IMR-90 (cell line): ENCODE results near the gene KLHL17. TPM values are rescaled to one million over a fixed set of nuclear protein-coding genes. Genes with fewer than 3 reads are reported as not detected.
"Not testable (repeated sequence)": the region's sequence is repeated elsewhere in the genome, so short reads cannot be mapped to it uniquely, and the experiment has no call there.

ENCODE experiments used
- ATAC-seq: fragments of 200-7000 bp; cut with Tn5 transposase; 2 replicates; pipeline ENCODE4 v1.9.1; 2020; ENCODE audit warnings: low read depth, mild to moderate bottlenecking, moderate library complexity
- BruUV-seq: library from RNA; stranded (reverse); fragments of 400-500 nt; replicated peaks from 2 replicates; lab custom pipeline; 2021; lab: Mats Ljungman, UMichigan
- CTCF ChIA-PET: fragments of 300-600 bp; formaldehyde crosslinking; extraction: SDS; loops from one replicate; lab custom pipeline; 2021; ENCODE audit warnings: antibody characterized with exemption; lab: Yijun Ruan, JAX
- POLR2A ChIA-PET: fragments of 300-600 bp; sonication (Branson Sonifier 250); formaldehyde crosslinking; loops from one replicate; lab custom pipeline; 2022; ENCODE audit warnings: antibody characterized with exemption; ENCODE audit not compliant: unreplicated experiment; lab: Charles Lee
- DNase-seq: peaks from one replicate; pipeline ENCODE4 v3.0.0; 2013
- H2AFZ ChIP-seq: replicated peaks from 2 replicates; pipeline ENCODE3; 2013; ENCODE audit warnings: low read length, mild to moderate bottlenecking; ENCODE audit not compliant: poor library complexity
- H2AK5ac ChIP-seq: 2 replicates; pipeline ENCODE4 v1.6.1; 2013; ENCODE audit warnings: low read depth, low read length, inconsistent platforms
- H2AK9ac ChIP-seq: replicated peaks from 2 replicates; pipeline ENCODE3; 2013; ENCODE audit warnings: mild to moderate bottlenecking, low read depth, low read length, moderate library complexity; ENCODE audit not compliant: poor library complexity
- H2BK120ac ChIP-seq: 2 replicates; pipeline ENCODE4 v1.6.1; 2013; ENCODE audit warnings: low read depth, low read length, inconsistent platforms
- H2BK15ac ChIP-seq: 3 replicates; pipeline ENCODE4 v1.6.1; 2013; ENCODE audit warnings: low read depth, low read length, inconsistent platforms
- H2BK20ac ChIP-seq: 2 replicates; pipeline ENCODE4 v1.6.1; 2013; ENCODE audit warnings: low read depth, mild to moderate bottlenecking, inconsistent platforms, low read length, moderate library complexity
- H2BK5ac ChIP-seq: 2 replicates; pipeline ENCODE4 v1.6.1; 2013; ENCODE audit warnings: mild to moderate bottlenecking, low read depth, low read length, inconsistent platforms; ENCODE audit not compliant: poor library complexity, severe bottlenecking
- H3K14ac ChIP-seq: replicated peaks from 2 replicates; pipeline ENCODE4 v1.6.1; 2013; ENCODE audit warnings: low read depth, low read length, inconsistent platforms
- H3K18ac ChIP-seq: 2 replicates; pipeline ENCODE4 v1.6.1; 2013; ENCODE audit warnings: low read depth, low read length, control low read depth
- H3K23ac ChIP-seq: 2 replicates; pipeline ENCODE4 v1.6.1; 2013; ENCODE audit warnings: low read depth, low read length, inconsistent platforms
- H3K27ac ChIP-seq: 2 replicates; pipeline ENCODE4 v1.5.1; 2013; ENCODE audit warnings: mild to moderate bottlenecking, control low read depth, low read length; ENCODE audit not compliant: insufficient read depth
- H3K27me3 ChIP-seq: 2 replicates; pipeline ENCODE4 v1.6.1; 2013; ENCODE audit warnings: low read length; ENCODE audit not compliant: control insufficient read depth, insufficient read depth
- H3K36me3 ChIP-seq: 2 replicates; pipeline ENCODE4 v1.6.1; 2013; ENCODE audit warnings: low read length, mixed read lengths; ENCODE audit not compliant: control insufficient read depth, insufficient read depth
- H3K4ac ChIP-seq: 2 replicates; pipeline ENCODE4 v1.6.1; 2013; ENCODE audit warnings: low read depth, low read length, inconsistent platforms
- H3K4me1 ChIP-seq: 2 replicates; pipeline ENCODE4 v1.6.1; 2013; ENCODE audit warnings: low read length, mixed read lengths; ENCODE audit not compliant: control insufficient read depth, insufficient read depth
- H3K4me2 ChIP-seq: 2 replicates; pipeline ENCODE4 v1.6.1; 2013; ENCODE audit warnings: low read depth, mild to moderate bottlenecking, control low read depth, low read length, moderate library complexity
- H3K4me3 ChIP-seq: 2 replicates; pipeline ENCODE4 v1.5.1; 2013; ENCODE audit warnings: low read depth, mild to moderate bottlenecking, control low read depth, low read length, moderate library complexity; ENCODE audit not compliant: insufficient read depth
- H3K56ac ChIP-seq: 2 replicates; pipeline ENCODE4 v1.6.1; 2013; ENCODE audit warnings: low read length, inconsistent platforms; ENCODE audit not compliant: insufficient read depth; ENCODE audit errors: extremely low read depth
- H3K79me1 ChIP-seq, 2 experiments: 2 replicates each; pipeline ENCODE4 v1.6.1; 2013; ENCODE audit warnings: low read length in 2 of 2, inconsistent platforms in 1 of 2, low read depth in 1 of 2
- H3K9ac ChIP-seq: 2 replicates; pipeline ENCODE4 v1.6.1; 2013; ENCODE audit warnings: low read depth, low read length, control low read depth
- H3K9me1 ChIP-seq: 2 replicates; pipeline ENCODE4 v1.6.1; 2013; ENCODE audit warnings: low read length, inconsistent platforms; ENCODE audit not compliant: insufficient read depth
- H3K9me3 ChIP-seq: 2 replicates; pipeline ENCODE4 v1.6.1; 2013; ENCODE audit warnings: low read length; ENCODE audit not compliant: control insufficient read depth, insufficient read depth
- H4K20me1 ChIP-seq: 2 replicates; pipeline ENCODE4 v1.6.1; 2013; ENCODE audit warnings: low read length, inconsistent platforms; ENCODE audit not compliant: insufficient read depth
- H4K5ac ChIP-seq: 2 replicates; pipeline ENCODE4 v1.6.1; 2013; ENCODE audit warnings: mild to moderate bottlenecking, low read depth, low read length, control low read depth
- H4K8ac ChIP-seq, 2 experiments: 2 replicates each; pipeline ENCODE4 v1.6.1; 2013; ENCODE audit warnings: low read depth in 2 of 2, low read length in 2 of 2, control low read depth in 1 of 2, inconsistent platforms in 1 of 2
- H4K91ac ChIP-seq: 2 replicates; pipeline ENCODE4 v1.6.1; 2013; ENCODE audit warnings: low read depth, low read length, inconsistent platforms; ENCODE audit not compliant: insufficient read depth
- WGBS, 2 experiments: methylation state at CpG; one replicate each; pipeline versions ENCODE4 v1.1.5 to v1.1.7; 2013; ENCODE audit warnings: missing lambda C conversion rate in 2 of 2; ENCODE audit not compliant: insufficient read length in 1 of 2; ENCODE audit errors: extremely low coverage in 2 of 2; 5-methylcytosine and 5-hydroxymethylcytosine counted together
- dilution Hi-C: fragments of 300-500 bp; cut with HindIII; formaldehyde crosslinking; loops from one replicate; pipeline ENCODE4 v1.14.3; 2018; ENCODE audit warnings: low sequenced_read_pairs; ENCODE audit not compliant: unreplicated experiment
- in situ Hi-C: fragments of 300-500 bp; cut with MboI; formaldehyde crosslinking; loops from 3 replicates; pipeline ENCODE4 v1.14.3; 2019; ENCODE audit warnings: low sequenced_read_pairs, inconsistent platforms, mixed read lengths
- intact Hi-C: fragments of 100-400 bp; cut with micrococcal nuclease; formaldehyde crosslinking; loops from 2 replicates; pipeline ENCODE4 v1.10.0; 2022
- polyA plus RNA-seq, 3 experiments: library from polyadenylated mRNA; depleted of rRNA; stranded (reverse); fragments of >200 nt; gene quantifications; 2 replicates each; pipeline ENCODE4 v1.2.3, GENCODE V29; 2012; ENCODE audit warnings: low replicate concordance in 1 of 3
- total RNA-seq: library from RNA; depleted of rRNA; stranded (reverse); fragments of >200 nt; gene quantifications from 2 replicates; pipeline ENCODE4 v1.2.3, GENCODE V29; 2012

The KLHL17 gene
- total and polyA plus RNA-seq, 2 of the 4 experiments (the other 2 are of a cell fraction), result 3.4 to 41.0 TPM

DNA sequence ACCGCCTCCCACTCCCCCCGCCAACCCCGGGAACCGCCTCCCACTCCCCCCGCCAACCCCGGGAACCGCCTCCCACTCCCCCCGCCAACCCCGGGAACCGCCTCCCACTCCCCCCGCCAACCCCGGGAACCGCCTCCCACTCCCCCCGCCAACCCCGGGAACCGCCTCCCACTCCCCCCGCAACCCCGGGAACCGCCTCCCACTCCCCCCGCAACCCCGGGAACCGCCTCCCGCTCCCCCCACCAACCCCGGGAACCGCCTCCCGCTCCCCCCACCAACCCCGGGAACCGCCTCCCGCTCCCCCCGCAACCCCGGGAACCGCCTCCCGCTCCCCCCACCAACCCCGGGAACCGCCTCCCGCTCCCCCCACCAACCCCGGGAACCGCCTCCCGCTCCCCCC is 16.4 kb downstream of the KLHL17 start:
- H3K4me3 ChIP-seq, H3K9me1 ChIP-seq, H3K4me1 ChIP-seq, H3K18ac ChIP-seq, ATAC-seq, H3K4me2 ChIP-seq, H3K14ac ChIP-seq, H4K8ac ChIP-seq, H3K9ac ChIP-seq, H4K20me1 ChIP-seq, H2BK5ac ChIP-seq, DNase-seq, H3K56ac ChIP-seq, H2AK5ac ChIP-seq, H3K79me1 ChIP-seq, H3K27ac ChIP-seq, CTCF ChIA-PET, POLR2A ChIA-PET, BruUV-seq, H3K9me3 ChIP-seq, H2AFZ ChIP-seq, H2AK9ac ChIP-seq, dilution Hi-C loops, H3K27me3 ChIP-seq, H4K91ac ChIP-seq, H3K4ac ChIP-seq, H2BK120ac ChIP-seq, in situ Hi-C loops, H3K23ac ChIP-seq, H2BK15ac ChIP-seq, H2BK20ac ChIP-seq, H4K5ac ChIP-seq, H3K36me3 ChIP-seq: not testable (repeated sequence)
- whole genome bisulfite sequencing, 2 experiments, result no CpG with 5 or more reads among the region's 39 CpGs
- intact Hi-C loops, result loop anchor here (2.0 to 5.0 kb wide), 2 partner anchors 74 to 104 kb away; no protein-coding TSS in a partner anchor
